ENCODE data around the gene GFRA1.

DNA sequence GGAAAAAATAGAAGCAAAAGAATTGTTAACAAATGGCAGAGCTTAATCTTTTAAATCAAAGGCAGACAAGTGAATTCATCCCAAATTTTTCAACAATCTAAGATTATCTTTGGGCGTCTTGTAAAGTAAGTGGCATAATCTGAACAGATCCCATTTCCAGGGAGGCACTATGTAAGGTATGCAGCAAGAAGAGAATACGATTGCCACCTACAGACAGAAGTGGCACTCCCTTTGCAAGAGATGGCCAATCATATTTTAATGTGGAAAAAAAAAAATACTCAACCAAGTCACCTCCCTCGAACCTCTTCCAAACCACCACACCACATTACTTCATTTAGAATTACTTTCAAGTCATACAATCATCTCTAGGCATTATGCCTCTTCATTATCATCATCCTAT lies 4.0 kb downstream of the GFRA1 start:
- TF ChIP-seq, protein P1, sequence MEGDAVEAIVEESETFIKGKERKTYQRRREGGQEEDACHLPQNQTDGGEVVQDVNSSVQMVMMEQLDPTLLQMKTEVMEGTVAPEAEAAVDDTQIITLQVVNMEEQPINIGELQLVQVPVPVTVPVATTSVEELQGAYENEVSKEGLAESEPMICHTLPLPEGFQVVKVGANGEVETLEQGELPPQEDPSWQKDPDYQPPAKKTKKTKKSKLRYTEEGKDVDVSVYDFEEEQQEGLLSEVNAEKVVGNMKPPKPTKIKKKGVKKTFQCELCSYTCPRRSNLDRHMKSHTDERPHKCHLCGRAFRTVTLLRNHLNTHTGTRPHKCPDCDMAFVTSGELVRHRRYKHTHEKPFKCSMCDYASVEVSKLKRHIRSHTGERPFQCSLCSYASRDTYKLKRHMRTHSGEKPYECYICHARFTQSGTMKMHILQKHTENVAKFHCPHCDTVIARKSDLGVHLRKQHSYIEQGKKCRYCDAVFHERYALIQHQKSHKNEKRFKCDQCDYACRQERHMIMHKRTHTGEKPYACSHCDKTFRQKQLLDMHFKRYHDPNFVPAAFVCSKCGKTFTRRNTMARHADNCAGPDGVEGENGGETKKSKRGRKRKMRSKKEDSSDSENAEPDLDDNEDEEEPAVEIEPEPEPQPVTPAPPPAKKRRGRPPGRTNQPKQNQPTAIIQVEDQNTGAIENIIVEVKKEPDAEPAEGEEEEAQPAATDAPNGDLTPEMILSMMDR (conservative IDR thresholded peaks at IDR 0.05; ENCODE audit: low read length) = no peak
- no peak for TF ChIP-seq EZH2phosphoT487 (IDR thresholded peaks at IDR 0.05; ENCODE audit: borderline replicate concordance, low read depth, low read length)
